HG03378 (cell line): Measurements from ENCODE around the gene SND1.
A peak's percentile ranks its signal among the peaks of the same experiment; 100 is the strongest.
"Not testable (repeated sequence)": the region's sequence is repeated elsewhere in the genome, so short reads cannot be mapped to it uniquely, and the experiment has no call there.

Experiments
- ATAC-seq: cut with Tn5 transposase; IDR thresholded peaks from one replicate; pipeline ENCODE4 v1.9.1; 2021; ENCODE audit warnings: mild to moderate bottlenecking, moderate library complexity; ENCODE audit not compliant: unreplicated experiment

SND1 gene

GRCh38 chr7:127652333-127653248 lies 597 bp downstream of the SND1 start:
- ATAC-seq: peak; percentile 6

GRCh38 chr7:127653396-127653795 lies 1.4 kb downstream of the SND1 start:
- no peak for ATAC-seq

DNA sequence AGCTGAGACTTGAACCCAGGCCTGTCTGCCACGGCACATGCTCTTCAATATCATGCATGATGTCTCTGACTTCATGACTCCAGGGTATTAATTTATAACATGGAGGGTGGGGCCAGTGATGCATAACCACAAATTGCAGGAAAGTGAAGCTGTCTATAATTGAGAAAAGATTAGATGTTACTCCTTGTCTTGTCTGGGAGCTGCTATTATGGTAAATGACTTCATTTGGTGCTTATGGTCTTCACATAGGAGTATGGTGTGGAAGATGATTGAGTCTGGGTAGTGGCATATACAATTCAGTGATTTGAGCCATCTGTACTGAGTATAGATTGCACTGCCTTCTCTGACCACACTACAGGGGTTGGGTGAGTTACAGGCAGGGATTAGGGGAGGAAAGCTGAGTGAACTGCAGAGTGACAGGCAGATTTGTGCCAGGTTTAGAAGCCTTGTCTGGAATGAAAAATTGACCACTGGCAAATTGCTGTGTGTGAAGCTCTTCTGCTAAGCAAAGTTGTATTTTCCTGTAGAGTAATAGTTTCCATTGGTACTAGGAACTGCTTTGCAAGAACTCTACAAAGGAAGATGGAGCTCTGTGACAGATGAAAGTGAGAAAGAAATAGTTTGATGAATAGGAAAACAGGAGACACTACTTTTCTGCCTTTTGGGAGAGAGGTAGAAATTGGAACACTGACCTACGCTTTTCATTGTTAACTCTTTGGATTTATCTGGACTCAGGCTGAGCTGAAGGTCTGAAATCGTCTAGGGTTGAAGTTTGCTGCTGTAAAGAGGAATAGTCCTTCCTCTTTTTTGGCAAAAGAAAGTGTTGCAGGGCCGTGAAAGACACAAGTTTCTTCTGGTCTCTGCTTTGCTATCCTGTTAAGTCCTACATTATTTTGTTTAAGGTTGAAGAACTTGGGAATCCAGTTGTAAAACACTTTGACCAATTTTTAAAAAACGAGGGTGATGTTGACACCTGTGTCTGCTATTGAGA lies 2.7 kb downstream of the SND1 start:
- no peak for ATAC-seq

GRCh38 chr7:127655720-127656119 lies 3.7 kb downstream of the SND1 start:
- ATAC-seq: no peak

DNA sequence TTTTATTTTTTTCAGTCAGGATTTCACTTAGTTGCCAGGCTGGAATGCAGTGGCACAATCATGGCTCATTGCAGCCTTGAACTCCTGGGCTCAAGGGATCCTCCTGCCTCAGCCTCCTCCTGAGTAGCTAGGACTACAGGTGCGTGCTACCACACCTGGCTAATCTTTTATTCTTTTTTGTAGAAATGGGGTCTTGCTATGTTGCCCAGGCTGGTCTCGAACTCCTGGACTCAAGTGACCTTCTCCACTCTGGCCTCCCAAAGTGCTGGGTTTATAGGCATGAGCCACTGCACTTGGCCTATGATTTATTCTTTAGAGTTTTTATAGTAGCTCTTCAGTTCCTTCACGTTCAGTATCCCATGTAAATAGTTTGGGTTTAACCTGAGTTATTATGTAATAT lies 5.5 kb downstream of the SND1 start:
- no peak for ATAC-seq

- ATAC-seq: no peak
Observed at GRCh38 chr7:127658970-127659630, 7.1 kb downstream of the SND1 start.

GRCh38 chr7:127665922-127666321 lies 13.9 kb downstream of the SND1 start:
- ATAC-seq: no peak

DNA sequence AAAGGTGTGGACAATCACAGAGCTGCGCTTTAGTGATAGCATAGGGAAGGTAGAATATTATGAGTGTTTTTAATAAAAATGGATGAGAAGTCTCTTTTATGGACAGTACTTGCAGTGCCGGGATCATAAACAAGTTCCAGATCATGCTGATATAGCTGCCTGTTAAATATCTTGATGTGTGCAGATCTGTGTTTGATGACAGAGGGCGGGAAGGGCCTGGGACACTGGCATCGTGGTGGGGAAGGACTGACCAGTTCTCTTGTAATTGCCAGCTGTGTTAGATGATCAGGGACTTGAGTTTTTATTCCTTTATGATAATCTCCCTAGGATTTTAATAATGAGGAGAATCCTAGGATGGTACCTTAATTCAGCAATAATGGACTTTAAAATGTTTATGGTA lies 14.6 kb downstream of the SND1 start:
- ATAC-seq: no peak

- peak; percentile 58 for ATAC-seq
Observed at GRCh38 chr7:127667017-127667670, 15.2 kb downstream of the SND1 start.

DNA sequence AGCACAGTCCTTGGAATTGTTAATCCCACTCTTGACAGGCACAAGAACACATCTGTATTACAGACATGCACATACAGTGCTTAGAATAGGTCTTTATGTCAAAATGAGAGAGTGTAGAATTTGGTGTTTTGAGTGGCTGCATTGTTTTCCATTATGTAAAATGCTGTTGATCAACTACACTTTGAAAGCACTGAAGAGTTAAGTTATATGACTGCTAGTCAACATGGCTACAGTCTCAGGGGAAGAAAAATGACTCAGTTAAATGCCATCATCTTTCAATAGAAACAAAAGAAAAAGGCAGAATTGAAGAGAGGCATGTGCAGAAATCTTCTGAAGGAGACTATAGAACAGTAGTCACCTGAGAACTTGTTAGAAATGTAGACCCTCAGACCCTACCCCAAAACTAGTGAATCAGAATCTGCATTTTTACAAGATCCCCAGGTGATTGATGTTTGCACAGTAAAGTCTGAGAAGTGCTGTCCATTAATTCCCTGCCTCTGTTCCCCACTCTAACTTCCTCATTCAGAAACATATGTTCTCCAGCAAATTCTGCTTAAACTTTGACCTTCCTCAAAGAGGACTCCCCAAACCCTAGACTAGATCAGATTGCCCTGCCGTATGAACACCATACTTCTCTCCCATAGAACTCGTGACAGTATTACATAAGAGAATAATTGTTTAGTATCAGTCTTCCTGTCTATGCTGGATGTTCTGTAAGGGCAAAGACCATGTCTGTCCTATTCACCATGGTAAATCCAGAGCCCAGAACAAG lies 16.0 kb downstream of the SND1 start:
- ATAC-seq: no peak

DNA sequence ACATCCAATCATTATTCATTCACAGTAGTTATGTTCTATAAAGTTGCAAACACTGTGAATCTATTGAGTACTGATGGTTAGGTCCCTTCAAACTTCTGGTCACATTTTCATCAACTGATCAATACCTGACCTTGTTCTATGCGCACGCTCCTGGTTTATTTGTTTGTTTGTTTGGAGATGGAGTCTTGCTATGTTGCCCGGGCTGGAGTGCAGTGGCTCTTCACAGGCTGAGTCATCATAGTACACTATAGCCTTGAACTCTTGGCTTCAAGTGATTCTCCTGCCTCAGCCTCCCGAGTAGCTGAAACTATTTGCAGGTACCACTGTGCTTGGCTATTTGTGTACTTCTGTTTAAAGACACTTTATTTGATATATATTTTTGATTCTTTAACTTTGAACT lies 19.3 kb downstream of the SND1 start:
- ATAC-seq: no peak

DNA sequence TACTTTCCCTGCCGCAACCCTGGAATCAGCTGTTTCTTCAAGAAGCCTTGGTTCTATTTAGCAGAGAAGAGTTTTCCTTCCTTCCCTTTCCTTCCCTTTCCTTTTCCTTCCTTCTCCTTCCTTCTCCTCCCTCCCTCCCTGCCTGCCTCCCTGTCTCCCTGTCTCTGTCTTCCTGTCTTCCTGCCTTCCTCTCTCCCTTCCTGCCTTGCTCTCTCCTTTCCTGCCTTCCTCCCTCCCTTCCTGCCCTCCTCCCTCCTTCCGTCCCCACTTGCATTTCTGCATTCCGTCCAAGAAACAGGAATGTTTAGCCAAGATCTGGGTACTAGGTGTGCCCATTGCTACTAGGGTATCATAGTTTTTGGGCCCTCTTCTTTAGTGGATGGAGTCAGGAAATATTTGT lies 21.9 kb downstream of the SND1 start:
- ATAC-seq: no peak

GRCh38 chr7:127674361-127674760 lies 22.4 kb downstream of the SND1 start:
- ATAC-seq: no peak

- not testable (repeated sequence) for ATAC-seq
Observed at GRCh38 chr7:127674923-127675322, 22.9 kb downstream of the SND1 start.

GRCh38 chr7:127675721-127676120 lies 23.7 kb downstream of the SND1 start:
- ATAC-seq: no peak

DNA sequence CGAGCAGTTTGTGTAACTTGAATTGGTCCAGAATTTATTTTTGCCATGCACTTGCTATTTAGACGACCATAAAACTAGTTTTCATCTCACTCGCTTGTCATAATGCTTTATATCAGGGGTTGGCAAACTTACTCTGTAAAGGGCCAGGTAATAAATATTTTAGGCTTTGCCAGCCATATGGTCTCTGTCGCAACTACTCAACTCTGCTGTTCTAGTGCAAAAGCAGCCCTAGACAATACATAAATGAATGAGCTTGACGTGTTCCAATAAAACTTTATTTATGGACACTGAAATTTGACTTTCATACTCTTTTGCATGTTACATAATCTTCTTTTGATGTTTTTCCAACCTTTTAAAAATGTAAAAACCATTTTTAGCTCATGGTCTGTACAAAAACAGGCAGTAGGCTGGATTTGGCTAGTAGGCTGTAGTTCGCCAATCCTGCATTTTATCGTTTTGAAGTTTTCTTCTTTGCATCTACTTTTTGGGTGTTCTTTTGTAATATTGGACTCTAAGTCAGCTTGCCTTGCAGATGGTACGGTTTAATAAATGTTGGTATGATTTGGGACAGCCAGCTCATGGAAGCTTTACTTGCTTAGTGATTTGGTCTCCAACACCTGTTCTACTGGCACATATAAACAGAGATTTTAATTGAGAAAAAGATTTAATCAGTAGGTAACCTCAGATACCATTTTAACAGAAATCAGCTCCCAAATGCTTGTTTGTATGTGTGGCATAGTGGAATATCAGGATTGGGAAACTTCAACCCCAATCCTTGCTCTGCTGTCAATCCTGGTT lies 25.6 kb downstream of the SND1 start:
- ATAC-seq: no peak

DNA sequence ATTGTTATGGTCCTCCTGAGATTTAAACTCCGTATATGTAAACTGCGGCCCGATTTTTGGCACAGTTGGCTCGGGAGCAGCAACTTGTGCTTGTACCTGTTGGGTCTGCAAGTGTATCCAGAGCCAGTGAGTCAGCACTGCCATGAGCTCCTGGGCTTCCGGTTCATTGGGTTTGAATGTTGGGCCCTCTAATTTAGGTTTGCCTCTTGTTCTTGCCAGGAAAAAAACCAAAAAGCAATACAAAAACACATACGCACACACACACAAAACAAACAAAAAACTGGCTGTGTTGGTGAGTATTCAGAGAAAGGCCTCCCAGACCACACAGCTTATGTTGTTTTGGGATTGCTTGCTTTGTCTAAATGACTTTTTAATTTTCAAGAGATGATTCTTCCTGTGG lies 26.3 kb downstream of the SND1 start:
- ATAC-seq: no peak

- ATAC-seq: peak; percentile 75
Observed at GRCh38 chr7:127678947-127679346, 27.0 kb downstream of the SND1 start.

DNA sequence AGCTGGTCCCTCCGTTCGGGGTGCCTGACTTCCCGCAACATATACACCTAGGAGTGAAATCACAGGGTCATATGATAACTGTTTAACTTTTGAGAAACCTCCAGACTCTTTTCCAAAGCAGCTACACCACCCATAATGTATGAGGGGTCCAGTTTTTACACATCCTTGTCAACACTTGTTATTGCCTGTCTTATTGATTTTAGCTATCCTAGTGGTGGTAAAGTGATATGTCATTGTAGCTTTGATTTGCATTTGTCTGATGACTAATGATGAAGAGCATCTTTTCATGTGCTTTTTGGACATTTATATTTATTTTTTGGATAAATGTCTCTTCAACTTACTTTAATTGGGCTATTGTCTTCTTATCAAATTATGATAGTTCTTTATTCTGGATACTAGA lies 29.0 kb downstream of the SND1 start:
- no peak for ATAC-seq
